Measurements from ENCODE around the gene YES1.
A peak's percentile ranks its signal among the peaks of the same experiment; 100 is the strongest.

The YES1 gene

GRCh38 chr18:711657-712400 lies 100.2 kb downstream of the YES1 start:
- peak overlapping the region; percentile 95 for H3K27ac ChIP-seq
- TF ChIP-seq, protein P1, sequence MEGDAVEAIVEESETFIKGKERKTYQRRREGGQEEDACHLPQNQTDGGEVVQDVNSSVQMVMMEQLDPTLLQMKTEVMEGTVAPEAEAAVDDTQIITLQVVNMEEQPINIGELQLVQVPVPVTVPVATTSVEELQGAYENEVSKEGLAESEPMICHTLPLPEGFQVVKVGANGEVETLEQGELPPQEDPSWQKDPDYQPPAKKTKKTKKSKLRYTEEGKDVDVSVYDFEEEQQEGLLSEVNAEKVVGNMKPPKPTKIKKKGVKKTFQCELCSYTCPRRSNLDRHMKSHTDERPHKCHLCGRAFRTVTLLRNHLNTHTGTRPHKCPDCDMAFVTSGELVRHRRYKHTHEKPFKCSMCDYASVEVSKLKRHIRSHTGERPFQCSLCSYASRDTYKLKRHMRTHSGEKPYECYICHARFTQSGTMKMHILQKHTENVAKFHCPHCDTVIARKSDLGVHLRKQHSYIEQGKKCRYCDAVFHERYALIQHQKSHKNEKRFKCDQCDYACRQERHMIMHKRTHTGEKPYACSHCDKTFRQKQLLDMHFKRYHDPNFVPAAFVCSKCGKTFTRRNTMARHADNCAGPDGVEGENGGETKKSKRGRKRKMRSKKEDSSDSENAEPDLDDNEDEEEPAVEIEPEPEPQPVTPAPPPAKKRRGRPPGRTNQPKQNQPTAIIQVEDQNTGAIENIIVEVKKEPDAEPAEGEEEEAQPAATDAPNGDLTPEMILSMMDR (conservative IDR thresholded peaks at IDR 0.05): no peak

GRCh38 chr18:711310-711656 lies 100.8 kb downstream of the YES1 start:
- TF ChIP-seq, protein P1 (conservative IDR thresholded peaks at IDR 0.05): no peak
- H3K27ac ChIP-seq: peak overlapping the region; percentile 95

GRCh38 chr18:710418-711300 lies 101.4 kb downstream of the YES1 start:
- TF ChIP-seq, protein P1 (conservative IDR thresholded peaks at IDR 0.05): no peak
- peak overlapping the region; percentile 95 for H3K27ac ChIP-seq

GRCh38 chr18:709771-710170 lies 102.3 kb downstream of the YES1 start:
- TF ChIP-seq, protein P1 (conservative IDR thresholded peaks at IDR 0.05): no peak
- H3K27ac ChIP-seq: no peak overlapping the region

DNA sequence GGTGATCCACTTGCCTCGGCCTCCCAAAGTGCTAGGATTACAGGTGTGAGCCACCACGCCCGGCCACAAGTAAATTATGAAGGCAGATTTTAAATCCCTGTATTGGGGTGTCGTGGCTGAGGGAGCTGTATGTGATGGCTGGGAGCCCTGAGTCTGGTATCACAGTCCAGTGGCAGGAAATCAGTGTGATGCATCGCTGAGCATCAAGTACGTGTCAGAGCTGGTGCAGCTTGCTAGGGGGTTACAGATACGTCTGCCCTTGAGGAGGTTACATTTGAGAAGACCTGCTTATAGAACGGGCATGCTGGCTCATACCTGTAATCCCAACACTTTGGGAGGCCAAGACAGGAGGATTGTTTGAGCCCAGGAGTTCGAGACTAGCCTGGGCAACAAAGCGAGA lies 103.9 kb downstream of the YES1 start:
- no peak overlapping the region for H3K27ac ChIP-seq
- TF ChIP-seq, protein P1 (conservative IDR thresholded peaks at IDR 0.05): no peak

DNA sequence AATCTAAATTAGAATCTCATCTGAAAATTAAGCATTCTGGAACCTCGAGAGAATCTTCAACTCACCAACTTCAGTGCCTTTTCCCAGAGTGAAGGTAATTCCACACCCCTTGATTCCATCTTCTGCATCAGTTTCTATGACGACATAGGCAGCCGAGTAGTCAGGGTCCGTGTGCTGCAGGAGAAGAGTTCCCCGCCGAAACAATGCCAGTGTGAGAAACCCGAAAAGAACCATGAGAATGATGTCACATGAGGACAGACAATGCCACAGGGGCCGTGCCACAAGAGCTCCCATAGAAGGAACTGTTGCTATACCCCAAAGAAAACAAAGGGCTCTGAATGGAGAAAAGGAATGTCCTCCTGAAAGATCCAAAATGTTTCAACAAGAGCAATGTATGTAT lies 105.6 kb downstream of the YES1 start:
- H3K27ac ChIP-seq: no peak overlapping the region
- TF ChIP-seq, protein P1 (conservative IDR thresholded peaks at IDR 0.05): no peak

GRCh38 chr18:703213-703967 lies 108.7 kb downstream of the YES1 start:
- no peak overlapping the region for H3K27ac ChIP-seq
- TF ChIP-seq, protein P1 (conservative IDR thresholded peaks at IDR 0.05): no peak

Measured in VCaP (cell line).